ENCODE data around the gene RGMA. TPM values are rescaled to one million over a fixed set of nuclear protein-coding genes. Genes with fewer than 3 reads are reported as not detected.
A peak's percentile ranks its signal among the peaks of the same experiment; 100 is the strongest.

RGMA gene
- total RNA-seq, 1 donor from 2014 or later, result 37.0 TPM

- H3K4me1 Mint-ChIP-seq (ENCODE audit: unreplicated experiment), result peaks cover 35% of the 10 kb centered on the region
- H3K9me3 Mint-ChIP-seq, result no peaks in the 10 kb centered on the region
- no peak overlapping the region for H3K27ac Mint-ChIP-seq
- no peak for DNase-seq (ENCODE audit: extremely low spot score, unreplicated experiment)
- peaks cover 5% of the 10 kb centered on the region for H3K36me3 Mint-ChIP-seq
- H3K4me3 Mint-ChIP-seq, result no peak overlapping the region
- TF ChIP-seq CTCF (conservative IDR thresholded peaks at IDR 0.05), result no peak
- peaks cover 20% of the 10 kb centered on the region for H3K27me3 Mint-ChIP-seq
These were observed 12.8 kb downstream of the RGMA start for GRCh38 chr15:93076217-93076616.

GRCh38 chr15:93074599-93074998, 14.4 kb downstream of the RGMA start:
- Mint-ChIP-seq H3K9me3 (no peaks in the 10 kb centered on the region), H3K4me3 (peak overlapping the region; percentile 94), H3K4me1 (ENCODE audit: unreplicated experiment) (peaks cover 42% of the 10 kb centered on the region), H3K27ac (no peak overlapping the region), H3K27me3 (peaks cover 20% of the 10 kb centered on the region), H3K36me3 (peaks cover 9% of the 10 kb centered on the region)
- TF ChIP-seq CTCF (conservative IDR thresholded peaks at IDR 0.05), result no peak
- DNase-seq (ENCODE audit: extremely low spot score, unreplicated experiment), result no peak

- H3K27ac Mint-ChIP-seq, result peak overlapping the region; percentile 85
- DNase-seq (ENCODE audit: extremely low spot score, unreplicated experiment), result no peak
- no peaks in the 10 kb centered on the region for H3K9me3 Mint-ChIP-seq
- peaks cover 44% of the 10 kb centered on the region for H3K4me1 Mint-ChIP-seq (ENCODE audit: unreplicated experiment)
- H3K4me3 Mint-ChIP-seq, result peak overlapping the region; percentile 94
- peaks cover 20% of the 10 kb centered on the region for H3K27me3 Mint-ChIP-seq
- H3K36me3 Mint-ChIP-seq, result peaks cover 12% of the 10 kb centered on the region
- no peak for TF ChIP-seq CTCF (conservative IDR thresholded peaks at IDR 0.05)
These were observed 15.5 kb downstream of the RGMA start for GRCh38 chr15:93073465-93073952.

GRCh38 chr15:93072411-93073394, 16.3 kb downstream of the RGMA start:
- Mint-ChIP-seq H3K27ac (peak overlapping the region; percentile 90), H3K4me1 (ENCODE audit: unreplicated experiment) (peaks cover 50% of the 10 kb centered on the region), H3K9me3 (no peaks in the 10 kb centered on the region), H3K36me3 (peaks cover 16% of the 10 kb centered on the region), H3K27me3 (peaks cover 20% of the 10 kb centered on the region), H3K4me3 (peak overlapping the region; percentile 97)
- peak; percentile 91 for DNase-seq (ENCODE audit: extremely low spot score, unreplicated experiment)
- no peak for TF ChIP-seq CTCF (conservative IDR thresholded peaks at IDR 0.05)

- peaks cover 57% of the 10 kb centered on the region for H3K4me1 Mint-ChIP-seq (ENCODE audit: unreplicated experiment)
- peak overlapping the region; percentile 97 for H3K4me3 Mint-ChIP-seq
- no peak for DNase-seq (ENCODE audit: extremely low spot score, unreplicated experiment)
- peaks cover 20% of the 10 kb centered on the region for H3K27me3 Mint-ChIP-seq
- no peaks in the 10 kb centered on the region for H3K9me3 Mint-ChIP-seq
- peaks cover 17% of the 10 kb centered on the region for H3K36me3 Mint-ChIP-seq
- peak overlapping the region; percentile 90 for H3K27ac Mint-ChIP-seq
- no peak for TF ChIP-seq CTCF (conservative IDR thresholded peaks at IDR 0.05)
These were observed 17.0 kb downstream of the RGMA start for GRCh38 chr15:93072011-93072410.

Measured in type B pancreatic cell (in vitro differentiated cells).